Calu3 (cell line): ENCODE results near the gene AURKAIP1. TPM values are rescaled to one million over a fixed set of nuclear protein-coding genes. Genes with fewer than 3 reads are reported as not detected.

Source experiments
- BruUV-seq: library from RNA; stranded (reverse); fragments of 400-500 nt; replicated peaks from 2 replicates; lab custom pipeline; 2021; lab: Mats Ljungman, UMichigan
- CTCF ChIA-PET: fragments of 300-600 bp; sonication (Branson Sonifier 250); formaldehyde crosslinking; loops from one replicate; lab custom pipeline; 2022; ENCODE audit warnings: antibody characterized with exemption; lab: Charles Lee
- DNase-seq: peaks from one replicate; pipeline ENCODE4 v3.0.0; 2022
- H3K27ac Mint-ChIP-seq: one replicate; pipeline ENCODE4 v1.8.0; 2022; ENCODE audit warnings: mixed read lengths; ENCODE audit not compliant: unreplicated experiment
- H3K27me3 Mint-ChIP-seq: one replicate; pipeline ENCODE4 v1.8.0; 2022; ENCODE audit warnings: mixed read lengths; ENCODE audit not compliant: unreplicated experiment
- H3K36me3 Mint-ChIP-seq: one replicate; pipeline ENCODE4 v1.8.0; 2022; ENCODE audit warnings: mild to moderate bottlenecking, moderate library complexity, mixed read lengths; ENCODE audit not compliant: insufficient read depth, unreplicated experiment
- H3K4me1 Mint-ChIP-seq: one replicate; pipeline ENCODE4 v1.8.0; 2022; ENCODE audit warnings: mild to moderate bottlenecking, low read depth, mixed read lengths; ENCODE audit not compliant: unreplicated experiment
- H3K4me3 Mint-ChIP-seq: one replicate; pipeline ENCODE4 v1.8.0; 2022; ENCODE audit warnings: mild to moderate bottlenecking, low read depth, moderate library complexity, mixed read lengths; ENCODE audit not compliant: unreplicated experiment
- H3K9me3 Mint-ChIP-seq: one replicate; pipeline ENCODE4 v1.8.0; 2022; ENCODE audit warnings: low read depth, mixed read lengths; ENCODE audit not compliant: unreplicated experiment
- intact Hi-C: fragments of 100-400 bp; cut with micrococcal nuclease; formaldehyde crosslinking; loops from one replicate; pipeline ENCODE4 v1.10.0; 2022; ENCODE audit not compliant: unreplicated experiment
- total RNA-seq: library from RNA; stranded (reverse); gene quantifications from 2 replicates; pipeline ENCODE4 v1.2.3, GENCODE V29; 2022
- TF ChIP-seq, protein P1 (sequence below): fragments of 200-600 bp; IDR thresholded peaks from one replicate; pipeline ENCODE4 v1.8.0; 2022; ENCODE audit warnings: antibody characterized with exemption; ENCODE audit not compliant: unreplicated experiment

Gene AURKAIP1
- total RNA-seq, 1 experiment from 2014 or later: 98.9 TPM

DNA sequence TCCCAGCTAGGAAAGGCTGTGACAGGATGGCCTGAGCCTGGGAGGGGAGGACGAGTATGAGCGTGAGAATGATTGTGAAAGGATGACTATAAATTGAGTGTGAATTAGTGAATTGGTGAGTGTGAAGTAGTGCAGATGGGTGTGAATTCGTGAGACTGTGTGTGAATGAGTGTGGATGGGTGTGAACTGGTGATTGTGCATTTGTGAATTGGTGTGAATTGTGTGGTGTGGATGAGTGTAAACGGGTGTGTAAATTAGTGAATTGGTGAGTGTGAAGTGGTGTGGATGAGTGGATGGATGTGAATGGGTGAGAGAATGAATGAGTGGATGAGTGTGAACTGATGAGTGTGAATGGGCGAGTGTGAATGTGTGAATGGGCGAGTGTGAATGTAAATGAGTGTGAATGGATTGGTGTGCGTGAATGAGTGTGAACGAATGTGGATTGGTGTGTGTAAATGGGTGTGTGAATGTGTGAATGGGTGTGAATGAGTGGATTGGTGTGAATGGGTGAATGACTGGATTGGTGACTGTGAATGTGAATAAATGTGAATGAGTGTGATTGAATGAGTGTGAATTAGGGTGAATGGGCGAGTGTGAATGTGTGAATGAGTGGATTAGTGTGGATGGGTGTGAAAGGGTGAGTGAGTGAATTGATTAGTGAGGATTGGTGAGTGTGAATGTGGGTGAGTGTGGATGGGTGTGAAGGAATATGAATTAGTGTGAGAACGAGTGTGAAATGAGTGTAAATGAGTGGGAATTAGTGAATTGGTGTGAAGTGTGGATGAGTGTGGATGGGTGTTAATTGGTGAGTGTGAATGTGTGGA, 8.9 kb downstream of the AURKAIP1 start:
- no peak for DNase-seq
- H3K36me3 Mint-ChIP-seq: no peaks in the 10 kb centered on the region
- peaks cover 4% of the 10 kb centered on the region for H3K27me3 Mint-ChIP-seq
- no TSS peak for BruUV-seq
- TF ChIP-seq, protein P1, sequence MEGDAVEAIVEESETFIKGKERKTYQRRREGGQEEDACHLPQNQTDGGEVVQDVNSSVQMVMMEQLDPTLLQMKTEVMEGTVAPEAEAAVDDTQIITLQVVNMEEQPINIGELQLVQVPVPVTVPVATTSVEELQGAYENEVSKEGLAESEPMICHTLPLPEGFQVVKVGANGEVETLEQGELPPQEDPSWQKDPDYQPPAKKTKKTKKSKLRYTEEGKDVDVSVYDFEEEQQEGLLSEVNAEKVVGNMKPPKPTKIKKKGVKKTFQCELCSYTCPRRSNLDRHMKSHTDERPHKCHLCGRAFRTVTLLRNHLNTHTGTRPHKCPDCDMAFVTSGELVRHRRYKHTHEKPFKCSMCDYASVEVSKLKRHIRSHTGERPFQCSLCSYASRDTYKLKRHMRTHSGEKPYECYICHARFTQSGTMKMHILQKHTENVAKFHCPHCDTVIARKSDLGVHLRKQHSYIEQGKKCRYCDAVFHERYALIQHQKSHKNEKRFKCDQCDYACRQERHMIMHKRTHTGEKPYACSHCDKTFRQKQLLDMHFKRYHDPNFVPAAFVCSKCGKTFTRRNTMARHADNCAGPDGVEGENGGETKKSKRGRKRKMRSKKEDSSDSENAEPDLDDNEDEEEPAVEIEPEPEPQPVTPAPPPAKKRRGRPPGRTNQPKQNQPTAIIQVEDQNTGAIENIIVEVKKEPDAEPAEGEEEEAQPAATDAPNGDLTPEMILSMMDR: no peak
- no peak overlapping the region for H3K27ac Mint-ChIP-seq
- H3K9me3 Mint-ChIP-seq: no peaks in the 10 kb centered on the region
- H3K4me1 Mint-ChIP-seq: peaks cover 2% of the 10 kb centered on the region
- intact Hi-C loops: no loop called here
- CTCF ChIA-PET: no interaction called here
- H3K4me3 Mint-ChIP-seq: no peak overlapping the region

DNA sequence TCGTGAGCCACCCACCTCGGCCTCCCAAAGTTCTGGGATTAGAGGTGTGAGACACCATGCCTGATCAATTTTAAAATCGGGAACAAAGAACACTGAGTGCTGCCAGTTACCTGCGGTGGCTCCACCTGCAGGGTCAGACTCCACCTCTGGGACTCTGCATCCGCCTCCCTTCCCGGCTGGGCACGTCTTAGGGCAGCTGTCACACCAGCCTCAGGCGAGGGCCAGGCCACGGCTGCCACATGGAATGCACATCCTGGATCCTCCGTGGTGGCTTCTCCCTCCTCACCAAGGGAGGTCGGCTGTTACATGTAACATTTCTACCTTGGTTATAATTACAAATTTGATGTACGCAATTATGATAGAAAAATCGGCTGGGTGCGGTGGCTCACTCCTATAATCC, 10.7 kb downstream of the AURKAIP1 start:
- BruUV-seq: no TSS peak
- peaks cover 6% of the 10 kb centered on the region for H3K36me3 Mint-ChIP-seq
- peaks cover 4% of the 10 kb centered on the region for H3K9me3 Mint-ChIP-seq
- no peak overlapping the region for H3K27ac Mint-ChIP-seq
- CTCF ChIA-PET: no interaction called here
- H3K4me3 Mint-ChIP-seq: no peak overlapping the region
- peak; percentile 37 for DNase-seq
- peaks cover 10% of the 10 kb centered on the region for H3K4me1 Mint-ChIP-seq
- intact Hi-C loops: no loop called here
- TF ChIP-seq, protein P1: no peak
- H3K27me3 Mint-ChIP-seq: peaks cover 14% of the 10 kb centered on the region

DNA sequence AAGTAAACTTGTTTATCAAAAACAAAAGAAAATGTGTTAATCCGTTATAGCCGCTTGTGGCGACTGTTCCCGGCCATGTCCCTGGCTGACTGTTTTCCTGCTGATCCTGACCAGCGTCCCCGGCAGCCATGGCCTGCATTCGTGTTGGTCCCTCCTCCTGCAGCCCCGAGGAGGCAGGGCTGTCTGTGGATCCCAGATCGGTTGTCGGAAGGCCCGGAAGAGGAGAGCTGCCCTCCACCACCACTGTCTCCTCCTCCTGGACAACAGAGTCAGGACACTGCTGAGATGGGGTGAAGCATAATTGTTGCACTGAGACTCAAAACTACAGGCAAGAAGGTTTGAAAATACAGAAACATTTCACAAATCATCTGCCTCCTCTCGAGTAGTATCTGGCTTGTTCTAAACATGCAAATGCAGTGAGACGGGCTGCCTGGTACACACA, 13.0 kb downstream of the AURKAIP1 start:
- DNase-seq: no peak
- no peak overlapping the region for H3K4me3 Mint-ChIP-seq
- TF ChIP-seq, protein P1: no peak
- H3K27me3 Mint-ChIP-seq: peaks cover 14% of the 10 kb centered on the region
- H3K4me1 Mint-ChIP-seq: peaks cover 10% of the 10 kb centered on the region
- peaks cover 4% of the 10 kb centered on the region for H3K9me3 Mint-ChIP-seq
- H3K36me3 Mint-ChIP-seq: peaks cover 6% of the 10 kb centered on the region
- no TSS peak for BruUV-seq
- no peak overlapping the region for H3K27ac Mint-ChIP-seq
- CTCF ChIA-PET: no interaction called here
- intact Hi-C loops: no loop called here

DNA sequence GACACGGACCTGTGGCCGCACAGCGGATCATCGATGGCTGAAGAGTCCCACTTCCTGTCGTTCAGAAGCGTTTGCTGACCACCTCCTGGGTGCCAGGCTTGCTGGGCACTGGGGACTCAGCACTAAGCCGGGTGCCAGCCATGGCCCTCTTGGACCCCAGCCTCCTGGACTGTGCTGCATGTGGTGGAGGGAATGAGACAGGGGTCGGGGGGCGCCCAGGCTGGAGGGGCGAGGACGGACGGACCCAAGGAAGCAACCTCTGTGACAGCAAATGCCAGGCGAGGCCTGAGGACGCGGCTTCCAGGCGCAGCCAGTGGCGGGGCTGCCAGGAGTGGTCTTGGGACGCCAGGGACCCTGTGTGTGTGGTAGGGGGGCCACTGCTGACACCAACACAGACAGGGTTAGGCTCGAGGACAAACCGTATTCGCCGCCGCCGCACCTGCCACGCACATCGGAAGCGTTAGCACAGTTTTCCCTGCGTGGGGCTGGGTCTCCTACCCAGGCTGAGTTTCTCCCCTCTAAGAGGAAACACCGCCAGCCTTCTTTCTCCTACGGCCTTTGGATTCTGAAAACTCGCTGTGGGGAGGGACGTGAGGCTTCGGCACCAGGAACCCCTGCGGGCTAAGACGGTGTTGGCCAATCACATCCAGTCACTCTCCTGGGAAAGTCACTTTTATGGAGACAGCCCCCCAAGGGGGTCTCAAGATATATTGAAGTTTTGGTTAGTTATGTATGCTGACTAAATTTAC, 13.6 kb downstream of the AURKAIP1 start:
- Mint-ChIP-seq H3K27me3 (peaks cover 14% of the 10 kb centered on the region), H3K36me3 (peaks cover 6% of the 10 kb centered on the region), H3K27ac (no peak overlapping the region), H3K9me3 (peaks cover 4% of the 10 kb centered on the region), H3K4me1 (peaks cover 10% of the 10 kb centered on the region), H3K4me3 (no peak overlapping the region)
- DNase-seq: no peak
- CTCF ChIA-PET: no interaction called here
- intact Hi-C loops: no loop called here
- no TSS peak for BruUV-seq
- TF ChIP-seq, protein P1: no peak
